ENCODE results near the gene CKM.
A peak's percentile ranks its signal among the peaks of the same experiment; 100 is the strongest.
"Not testable (repeated sequence)": the region's sequence is repeated elsewhere in the genome, so short reads cannot be mapped to it uniquely, and the experiment has no call there.

The CKM gene

GRCh38 chr19:45349126-45349415 lies 26.4 kb upstream of the CKM start:
- DNase-seq (ENCODE audit: low spot score): no peak

GRCh38 chr19:45348367-45349125 lies 25.9 kb upstream of the CKM start:
- DNase-seq (ENCODE audit: low spot score): no peak

GRCh38 chr19:45347570-45348366 lies 25.1 kb upstream of the CKM start:
- no peak for DNase-seq (ENCODE audit: low spot score)

- no peak for DNase-seq (ENCODE audit: low spot score)
Observed at GRCh38 chr19:45346449-45346848, 23.8 kb upstream of the CKM start.

DNA sequence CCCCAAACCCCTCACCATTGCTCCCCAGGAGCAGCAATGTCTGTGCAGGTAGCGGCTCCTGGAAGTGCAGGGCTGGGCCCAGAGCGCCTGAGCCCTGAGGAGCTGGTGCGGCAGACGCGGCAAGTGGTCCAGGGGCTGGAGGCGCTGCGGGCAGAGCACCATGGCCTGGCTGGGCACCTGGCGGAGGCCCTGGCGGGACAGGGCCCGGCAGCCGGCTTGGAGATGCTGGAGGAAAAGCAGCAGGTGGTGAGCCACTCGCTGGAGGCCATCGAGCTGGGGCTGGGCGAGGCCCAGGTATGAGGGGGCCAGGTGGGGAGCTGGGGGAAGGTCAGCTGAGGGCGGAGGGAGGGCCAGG lies 22.8 kb upstream of the CKM start:
- no peak for DNase-seq (ENCODE audit: low spot score)

- DNase-seq (ENCODE audit: low spot score): no peak
Observed at GRCh38 chr19:45344621-45345505, 22.2 kb upstream of the CKM start.

- no peak for DNase-seq (ENCODE audit: low spot score)
Observed at GRCh38 chr19:45342911-45343310, 20.2 kb upstream of the CKM start.

DNA sequence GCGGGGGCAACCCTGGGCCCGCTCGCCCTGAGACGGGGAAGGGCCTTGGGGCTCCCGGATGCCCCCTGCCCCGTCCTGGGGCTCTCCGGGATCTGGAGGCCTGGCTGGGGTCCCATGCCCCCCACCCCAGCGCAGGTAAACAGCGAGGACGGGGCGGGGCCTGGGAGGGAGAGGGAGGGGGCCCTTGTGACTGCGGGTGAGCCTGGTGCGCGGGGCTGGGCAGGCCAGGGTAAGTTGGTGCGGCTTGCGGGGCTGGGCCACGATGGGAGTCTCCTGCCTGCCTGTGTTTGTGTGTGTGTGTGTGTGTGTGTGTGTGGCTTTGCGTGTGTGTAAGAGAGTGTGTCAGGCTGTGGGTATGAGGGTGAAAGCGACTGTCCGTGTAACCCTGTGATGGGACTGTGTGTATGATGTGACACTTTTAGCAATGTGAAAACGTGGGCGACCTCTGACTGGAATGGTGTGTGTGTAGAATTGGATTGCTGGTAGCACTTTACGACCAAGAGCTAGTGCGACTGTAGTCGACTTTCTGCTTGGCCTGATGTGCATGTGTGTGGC lies 18.3 kb upstream of the CKM start:
- no peak for DNase-seq (ENCODE audit: low spot score)

DNA sequence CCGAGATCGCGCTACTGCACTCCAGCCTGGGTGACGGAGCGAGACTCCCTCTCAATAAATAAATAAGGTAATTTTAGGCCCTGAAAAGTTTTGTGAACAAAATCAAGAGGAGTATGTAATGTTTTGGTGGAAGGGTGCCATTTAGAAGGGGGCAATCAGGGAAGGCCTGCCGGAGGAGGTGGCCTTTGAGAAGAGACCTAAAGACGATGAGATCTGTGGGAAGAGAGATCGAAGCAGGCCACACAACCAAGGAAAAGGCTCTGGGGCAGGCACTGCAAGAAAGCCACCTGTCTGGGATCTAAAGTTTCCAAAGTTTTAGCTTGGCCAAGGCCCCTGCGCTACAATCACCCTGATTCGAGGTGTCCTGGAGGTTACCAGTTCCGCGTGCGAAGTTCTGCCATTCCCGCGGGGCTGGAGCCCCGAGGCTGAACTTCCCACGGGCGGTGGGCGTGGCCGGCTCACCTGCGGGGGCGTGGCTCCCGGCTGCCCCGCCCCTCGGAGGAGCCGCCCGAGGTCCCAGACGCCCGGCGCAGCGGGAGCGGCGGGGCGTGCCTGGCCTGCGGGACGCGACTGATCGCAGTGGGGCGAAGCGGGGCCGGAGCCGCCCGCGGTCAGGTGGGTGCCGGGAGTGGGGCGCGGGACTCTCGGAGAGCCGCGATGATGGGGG lies 17.7 kb upstream of the CKM start, which contains the start of gene KLC3:
KLC3 (plus strand) TSS at position 519 of the 667 bp plus-strand sequence. CDS start 4,792 bp downstream, outside the sequence.
- peak; percentile 83 for DNase-seq (ENCODE audit: low spot score)

GRCh38 chr19:45339629-45340028 lies 17.0 kb upstream of the CKM start:
- no peak for DNase-seq (ENCODE audit: low spot score)

GRCh38 chr19:45336696-45337251 lies 14.1 kb upstream of the CKM start:
- no peak for DNase-seq (ENCODE audit: low spot score)

GRCh38 chr19:45334881-45335280 lies 12.2 kb upstream of the CKM start:
- not testable (repeated sequence) for DNase-seq (ENCODE audit: low spot score)

- DNase-seq (ENCODE audit: low spot score): no peak
Observed at GRCh38 chr19:45333609-45334303, 11.1 kb upstream of the CKM start.

DNA sequence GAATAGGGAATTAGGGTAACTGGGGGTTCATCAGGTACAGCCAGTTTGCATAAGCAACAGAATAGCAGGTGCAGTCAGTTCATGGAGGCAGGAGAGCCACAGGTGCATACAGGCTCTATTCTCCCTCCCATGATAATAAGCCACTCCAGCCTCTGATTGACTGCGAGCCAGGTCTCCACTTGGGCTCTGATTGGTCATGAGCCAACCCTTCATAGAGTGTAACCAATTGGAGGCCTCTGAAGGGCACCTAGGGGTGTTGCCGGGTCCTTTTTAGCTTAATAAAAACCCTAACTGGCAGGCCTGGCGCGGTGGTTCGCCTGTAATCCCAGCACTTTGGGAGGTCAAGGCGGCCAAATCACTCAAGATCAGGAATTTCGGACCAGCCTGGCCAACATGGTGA lies 8.7 kb upstream of the CKM start:
- no peak for DNase-seq (ENCODE audit: low spot score)

DNA sequence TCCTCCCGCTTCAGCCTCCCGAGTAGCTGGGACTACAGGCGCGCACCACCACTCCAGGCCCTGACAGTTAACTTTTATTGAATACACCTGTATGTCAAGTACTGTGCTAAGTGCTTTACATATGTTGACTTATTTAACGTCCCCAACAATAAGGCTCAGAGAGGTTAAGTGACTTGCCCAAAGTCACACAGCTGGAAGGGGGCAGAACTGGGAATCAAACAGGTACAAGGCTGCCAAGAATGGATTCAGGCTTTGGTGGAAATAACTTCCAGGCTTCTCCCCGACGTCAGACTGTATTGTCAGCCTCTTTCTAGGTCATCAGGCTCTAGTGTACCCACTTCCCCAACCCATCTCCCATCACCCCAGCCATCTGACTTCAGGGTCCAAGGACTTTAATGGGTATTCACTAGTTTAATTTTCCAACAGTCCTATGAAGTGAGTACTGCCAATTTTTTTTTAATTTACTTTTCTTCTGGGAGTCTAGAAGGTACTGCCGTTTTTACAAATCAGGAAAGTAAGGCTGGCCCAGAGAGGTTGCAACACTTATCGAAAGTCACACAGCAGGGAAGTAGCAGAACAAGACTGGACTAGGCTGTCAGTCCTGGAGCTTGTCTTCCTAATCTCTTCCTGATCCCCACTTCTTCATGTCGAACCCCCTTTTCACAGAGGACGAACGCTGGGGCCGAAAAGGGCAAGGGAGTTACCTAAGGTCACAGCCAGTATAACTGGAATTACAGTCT lies 4.9 kb upstream of the CKM start:
- no peak for DNase-seq (ENCODE audit: low spot score)

DNA sequence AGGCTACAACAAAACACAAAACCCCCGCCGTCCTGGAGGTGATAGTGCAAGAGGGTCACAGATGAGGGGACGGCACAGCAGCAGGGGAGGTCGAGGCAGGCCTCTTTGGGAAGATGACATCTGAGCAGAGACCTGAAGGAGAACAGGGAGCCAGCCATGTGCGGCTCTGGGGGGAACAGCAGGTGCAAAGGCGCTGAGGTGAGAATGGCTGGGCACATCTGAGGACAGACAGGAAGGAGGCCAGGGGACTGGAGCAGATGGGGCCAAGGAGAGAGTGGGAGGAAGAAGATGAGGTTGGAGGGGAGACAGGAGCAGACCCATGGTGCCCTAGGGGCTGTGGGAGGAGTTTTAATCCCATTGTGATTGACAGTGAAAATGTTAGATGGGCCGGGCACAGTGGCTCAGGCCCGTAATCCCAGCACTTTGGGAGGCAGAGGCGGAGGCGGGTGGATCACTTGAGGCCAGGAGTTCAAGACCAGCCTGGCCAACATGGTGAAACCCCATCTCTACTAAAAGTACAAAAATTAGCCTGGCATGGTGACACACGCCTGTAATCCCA lies 1.8 kb upstream of the CKM start:
- no peak for DNase-seq (ENCODE audit: low spot score)

DNA sequence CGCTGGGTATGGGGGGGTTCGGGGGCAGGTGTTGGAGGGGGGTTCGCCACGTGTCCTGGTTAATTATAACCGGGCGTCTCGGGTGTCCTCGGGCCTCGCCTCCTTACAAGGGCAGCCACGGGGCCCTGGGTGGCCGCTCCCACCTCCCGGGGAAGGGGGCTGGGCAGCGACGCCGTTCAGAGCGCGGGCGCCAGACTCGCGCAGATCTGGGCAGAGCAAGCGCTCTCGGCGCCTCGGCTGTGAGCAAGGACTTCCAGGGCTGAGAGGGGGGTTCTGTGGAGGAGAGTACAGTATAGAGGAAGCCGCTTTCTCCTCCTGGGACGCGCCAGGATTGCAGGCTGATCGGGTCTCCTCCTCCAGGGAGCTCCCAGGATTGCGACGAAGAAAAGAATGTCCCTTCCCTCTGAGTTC lies 1.0 kb upstream of the CKM start:
- no peak for DNase-seq (ENCODE audit: low spot score)

GRCh38 chr19:45322311-45322710 lies 364 bp downstream of the CKM start:
- DNase-seq (ENCODE audit: low spot score): no peak

GRCh38 chr19:45321848-45322247 lies 827 bp downstream of the CKM start:
- DNase-seq (ENCODE audit: low spot score): no peak

All from HuH-7 (cell line).